ENCODE data around the gene MRTFA. TPM values are rescaled to one million over a fixed set of nuclear protein-coding genes. Genes with fewer than 3 reads are reported as not detected.

MRTFA gene
- total RNA-seq, 2 experiments from 2014 or later, result 47.7 to 66.9 TPM

DNA sequence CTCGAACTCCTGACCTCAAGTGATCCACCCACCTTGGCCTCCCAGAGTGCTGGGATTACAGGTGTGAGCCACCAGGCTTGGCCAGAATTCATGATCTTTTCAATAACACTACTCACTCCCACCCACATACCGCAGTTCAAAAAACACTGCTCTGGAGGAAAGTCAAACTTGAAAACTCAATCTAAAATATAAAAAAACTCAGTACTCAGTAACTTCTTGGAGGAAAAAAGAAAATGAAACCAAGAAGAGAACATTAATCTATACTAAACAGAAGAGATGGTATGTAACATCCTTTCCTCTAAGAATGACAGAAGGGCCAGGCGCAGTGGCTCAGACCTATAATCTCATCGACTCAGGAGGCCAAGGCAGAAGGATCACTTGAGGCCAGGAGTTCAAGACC lies 58.3 kb downstream of the MRTFA start:
- no peak overlapping the region for H3K4me3 ChIP-seq (ENCODE audit: low read depth, low read length, poor library complexity, severe bottlenecking)
- peaks cover 5% of the 10 kb centered on the region; the same call in 1 of the 2 replicates for H3K79me2 ChIP-seq (ENCODE audit: insufficient read depth, low read depth, low read length)
- ChIA-PET CTCF (ENCODE audit: unreplicated experiment) (no interaction called here), POLR2A (interaction anchor here (0.6 to 0.7 kb wide), 2 partner anchors 19 to 54 kb away, joined by 3 read pairs; no protein-coding TSS in a partner anchor)
- H3K4me2 ChIP-seq (ENCODE audit: low read length), result no peak overlapping the region
- BruUV-seq (replicated peaks), result no TSS peak
- H3K9me2 ChIP-seq (ENCODE audit: insufficient read depth, low read length), result no peaks in the 10 kb centered on the region
- intact Hi-C loops (cut with micrococcal nuclease; ENCODE audit: unreplicated experiment), result no loop called here
- H3K36me3 ChIP-seq (ENCODE audit: insufficient read depth, low read length), result peaks cover 12% of the 10 kb centered on the region; the same call in 1 of the 2 replicates
- DNase-seq (ENCODE audit: low spot score), result no peak
- H3K27ac ChIP-seq (ENCODE audit: low read depth, low read length, poor library complexity, severe bottlenecking), result no peak overlapping the region
- no peak overlapping the region for H2AFZ ChIP-seq (ENCODE audit: low read length)
- H3K4me1 ChIP-seq (ENCODE audit: insufficient read depth, low read length, poor library complexity, severe bottlenecking), result no peaks in the 10 kb centered on the region
- H4K20me1 ChIP-seq (ENCODE audit: insufficient read depth, low read length), result no peaks in the 10 kb centered on the region
- peaks cover 11% of the 10 kb centered on the region; the same call in 1 of the 2 replicates for H3K9me3 ChIP-seq (ENCODE audit: low read length)
- TF ChIP-seq EZH2phosphoT487 (IDR thresholded peaks at IDR 0.05; ENCODE audit: borderline replicate concordance, low read depth, low read length), result no peak
- TF ChIP-seq, protein P1, sequence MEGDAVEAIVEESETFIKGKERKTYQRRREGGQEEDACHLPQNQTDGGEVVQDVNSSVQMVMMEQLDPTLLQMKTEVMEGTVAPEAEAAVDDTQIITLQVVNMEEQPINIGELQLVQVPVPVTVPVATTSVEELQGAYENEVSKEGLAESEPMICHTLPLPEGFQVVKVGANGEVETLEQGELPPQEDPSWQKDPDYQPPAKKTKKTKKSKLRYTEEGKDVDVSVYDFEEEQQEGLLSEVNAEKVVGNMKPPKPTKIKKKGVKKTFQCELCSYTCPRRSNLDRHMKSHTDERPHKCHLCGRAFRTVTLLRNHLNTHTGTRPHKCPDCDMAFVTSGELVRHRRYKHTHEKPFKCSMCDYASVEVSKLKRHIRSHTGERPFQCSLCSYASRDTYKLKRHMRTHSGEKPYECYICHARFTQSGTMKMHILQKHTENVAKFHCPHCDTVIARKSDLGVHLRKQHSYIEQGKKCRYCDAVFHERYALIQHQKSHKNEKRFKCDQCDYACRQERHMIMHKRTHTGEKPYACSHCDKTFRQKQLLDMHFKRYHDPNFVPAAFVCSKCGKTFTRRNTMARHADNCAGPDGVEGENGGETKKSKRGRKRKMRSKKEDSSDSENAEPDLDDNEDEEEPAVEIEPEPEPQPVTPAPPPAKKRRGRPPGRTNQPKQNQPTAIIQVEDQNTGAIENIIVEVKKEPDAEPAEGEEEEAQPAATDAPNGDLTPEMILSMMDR (conservative IDR thresholded peaks at IDR 0.05; ENCODE audit: low read length), result no peak

DNA sequence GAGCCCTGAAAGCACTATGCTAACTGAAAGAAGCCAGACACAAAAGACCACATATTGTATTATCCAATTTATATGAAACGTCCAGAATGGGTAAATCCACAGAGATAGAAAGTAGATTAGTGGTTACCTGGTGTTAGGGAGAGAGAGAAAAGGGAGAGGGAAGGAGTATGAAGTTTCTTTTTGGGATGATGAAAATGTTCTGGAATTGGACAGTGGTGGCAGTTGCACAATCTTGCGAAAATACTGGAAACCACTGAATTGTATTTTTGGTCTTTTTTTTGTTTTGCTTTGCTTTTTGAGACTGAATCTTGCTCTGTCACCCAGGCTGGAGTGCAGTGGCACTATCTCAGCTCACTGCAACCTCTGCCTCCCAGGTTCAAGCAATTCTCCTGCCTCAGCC lies 63.5 kb downstream of the MRTFA start:
- H3K36me3 ChIP-seq (ENCODE audit: insufficient read depth, low read length), result peaks cover 15% of the 10 kb centered on the region
- peaks cover 5% of the 10 kb centered on the region; the same call in 1 of the 2 replicates for H3K79me2 ChIP-seq (ENCODE audit: insufficient read depth, low read depth, low read length)
- BruUV-seq (replicated peaks), result no TSS peak
- no peak overlapping the region for H3K27ac ChIP-seq (ENCODE audit: low read depth, low read length, poor library complexity, severe bottlenecking)
- peaks cover 8% of the 10 kb centered on the region; the same call in 1 of the 2 replicates for H3K9me3 ChIP-seq (ENCODE audit: low read length)
- H3K9me2 ChIP-seq (ENCODE audit: insufficient read depth, low read length), result no peaks in the 10 kb centered on the region
- TF ChIP-seq, protein P1 (conservative IDR thresholded peaks at IDR 0.05; ENCODE audit: low read length), result no peak
- TF ChIP-seq EZH2phosphoT487 (IDR thresholded peaks at IDR 0.05; ENCODE audit: borderline replicate concordance, low read depth, low read length), result no peak
- no peak overlapping the region for H3K4me2 ChIP-seq (ENCODE audit: low read length)
- POLR2A ChIA-PET, result no interaction called here
- H3K4me3 ChIP-seq (ENCODE audit: low read depth, low read length, poor library complexity, severe bottlenecking), result no peak overlapping the region
- H2AFZ ChIP-seq (ENCODE audit: low read length), result no peak overlapping the region
- no peaks in the 10 kb centered on the region for H4K20me1 ChIP-seq (ENCODE audit: insufficient read depth, low read length)
- CTCF ChIA-PET (ENCODE audit: unreplicated experiment), result no interaction called here
- intact Hi-C loops (cut with micrococcal nuclease; ENCODE audit: unreplicated experiment), result no loop called here
- H3K4me1 ChIP-seq (ENCODE audit: insufficient read depth, low read length, poor library complexity, severe bottlenecking), result no peaks in the 10 kb centered on the region
- no peak for DNase-seq (ENCODE audit: low spot score)

DNA sequence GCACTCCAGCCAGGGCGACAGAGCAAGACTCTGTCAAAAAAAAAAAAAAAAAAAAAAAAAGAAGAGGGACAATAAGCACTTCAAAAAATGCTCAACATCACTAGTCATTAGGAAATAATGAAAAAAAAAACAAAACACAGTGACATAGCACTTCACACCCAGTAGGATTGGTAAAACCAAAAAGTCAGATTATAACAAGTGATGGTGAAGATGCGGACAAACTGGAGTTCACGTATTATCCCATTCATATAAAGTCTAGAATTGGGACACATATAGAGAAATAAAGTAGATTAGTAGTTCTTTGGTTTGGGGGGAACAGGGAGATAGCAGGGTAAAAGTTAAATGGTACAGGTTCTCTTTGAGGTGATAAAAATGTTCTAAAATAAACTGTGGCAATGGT lies 64.6 kb downstream of the MRTFA start:
- Histone ChIP-seq H3K4me3 (ENCODE audit: low read depth, low read length, poor library complexity, severe bottlenecking) (no peak overlapping the region), H3K9me2 (ENCODE audit: insufficient read depth, low read length) (no peaks in the 10 kb centered on the region), H4K20me1 (ENCODE audit: insufficient read depth, low read length) (no peaks in the 10 kb centered on the region), H3K36me3 (ENCODE audit: insufficient read depth, low read length) (peaks cover 15% of the 10 kb centered on the region), H3K79me2 (ENCODE audit: insufficient read depth, low read depth, low read length) (peaks cover 5% of the 10 kb centered on the region; the same call in 1 of the 2 replicates), H2AFZ (ENCODE audit: low read length) (no peak overlapping the region), H3K4me2 (ENCODE audit: low read length) (no peak overlapping the region), H3K4me1 (ENCODE audit: insufficient read depth, low read length, poor library complexity, severe bottlenecking) (no peaks in the 10 kb centered on the region), H3K9me3 (ENCODE audit: low read length) (peaks cover 8% of the 10 kb centered on the region; the same call in 1 of the 2 replicates), H3K27ac (ENCODE audit: low read depth, low read length, poor library complexity, severe bottlenecking) (no peak overlapping the region)
- CTCF ChIA-PET (ENCODE audit: unreplicated experiment), result no interaction called here
- intact Hi-C loops (cut with micrococcal nuclease; ENCODE audit: unreplicated experiment), result no loop called here
- DNase-seq (ENCODE audit: low spot score), result no peak
- no peak for TF ChIP-seq EZH2phosphoT487 (IDR thresholded peaks at IDR 0.05; ENCODE audit: borderline replicate concordance, low read depth, low read length)
- TF ChIP-seq, protein P1 (conservative IDR thresholded peaks at IDR 0.05; ENCODE audit: low read length), result no peak
- POLR2A ChIA-PET, result no interaction called here
- no TSS peak for BruUV-seq (replicated peaks)
